Coronary artery (tissue), 2 donors: ENCODE results near the gene EFNA4.

ENCODE experiments used
- DNase-seq: peaks from one replicate; pipeline ENCODE4 v3.0.0-alpha.2; 2017; ENCODE audit warnings: low spot score
- H3K27ac ChIP-seq, 2 donors: fragments of 200-600 bp; sonication (generic); one replicate each; pipeline ENCODE4 v1.5.1; 2016 to 2019
- H3K4me3 ChIP-seq: fragments of 200-600 bp; sonication (generic); 2 replicates; pipeline ENCODE4 v1.5.1; 2016; ENCODE audit warnings: mild to moderate bottlenecking, moderate library complexity
- CTCF ChIP-seq: fragments of 200-600 bp; sonication (generic); IDR thresholded peaks from one replicate; pipeline ENCODE4 v1.5.1; 2019; ENCODE audit warnings: antibody characterized with exemption

Gene EFNA4

GRCh38 chr1:155075535-155075934 is 12.0 kb downstream of the EFNA4 start:
- no peak for TF ChIP-seq CTCF
- Histone ChIP-seq H3K4me3 (no peak overlapping the region), H3K27ac (no peak overlapping the region)
- DNase-seq, result no peak

GRCh38 chr1:155076371-155076770 is 12.8 kb downstream of the EFNA4 start:
- Histone ChIP-seq H3K27ac (no peak overlapping the region), H3K4me3 (no peak overlapping the region)
- DNase-seq, result no peak
- no peak for TF ChIP-seq CTCF

GRCh38 chr1:155077346-155077745 is 13.8 kb downstream of the EFNA4 start:
- Histone ChIP-seq H3K4me3 (no peak overlapping the region), H3K27ac (no peak overlapping the region)
- TF ChIP-seq CTCF, result no peak
- no peak for DNase-seq

- Histone ChIP-seq H3K27ac (no peak overlapping the region), H3K4me3 (no peak overlapping the region)
- no peak for DNase-seq
- no peak for TF ChIP-seq CTCF
Observed at GRCh38 chr1:155077758-155078445, 14.4 kb downstream of the EFNA4 start.

GRCh38 chr1:155078469-155079209 is 15.1 kb downstream of the EFNA4 start, which contains the start of gene EFNA3:
TSS of gene EFNA3 (plus strand) at chr1:155078837. CDS start at chr1:155078942, 105 bp downstream.
- H3K4me3 ChIP-seq, result peak within 1 kb of the TSS; percentile 68
- no peak for DNase-seq
- no peak within 1 kb of the TSS for H3K27ac ChIP-seq
- TF ChIP-seq CTCF, result no peak

- no peak for TF ChIP-seq CTCF
- no peak for DNase-seq
- Histone ChIP-seq H3K27ac (no peak overlapping the region), H3K4me3 (peak overlapping the region; percentile 68)
Observed at GRCh38 chr1:155079210-155079486, 15.6 kb downstream of the EFNA4 start.
